Measurements from ENCODE around the gene MYO5A. TPM values are rescaled to one million over a fixed set of nuclear protein-coding genes. Genes with fewer than 3 reads are reported as not detected.

The MYO5A gene
- total and polyA plus RNA-seq, 10 of the 15 experiments (the other 5 are each of a cell fraction or from before 2014, with no cell fraction given): 4.2 to 42.9 (median 31.1) TPM

DNA sequence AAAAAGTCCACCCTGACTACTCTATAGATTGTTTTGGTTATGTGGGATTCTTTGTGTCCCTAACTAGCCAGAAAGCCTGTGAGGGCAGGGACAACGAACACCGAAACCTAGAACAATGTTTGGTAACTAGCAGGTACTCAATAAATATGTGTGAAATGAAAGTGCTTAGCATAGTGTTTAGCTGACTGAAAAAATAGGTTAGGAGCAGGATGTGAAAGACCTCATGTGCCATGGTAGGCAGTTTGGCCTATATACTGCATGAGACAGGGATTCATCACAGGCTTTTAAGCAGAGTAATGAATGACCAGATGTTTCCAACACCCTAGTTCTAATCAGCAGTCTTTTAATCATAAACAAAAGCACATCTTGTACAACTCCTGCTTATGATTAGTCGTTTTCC lies 64.2 kb downstream of the MYO5A start:
- Histone ChIP-seq H4K20me1 (ENCODE audit: control insufficient read depth, insufficient read depth) (no peaks in the 10 kb centered on the region), H3K27me3 (replicated peaks in 1 of 2; ENCODE audit: control insufficient read depth in 2 of 2, insufficient read depth in 2 of 2, low read length in 1 of 2) (no peaks in the 10 kb centered on the region), H3K4me2 (ENCODE audit: control insufficient read depth, insufficient read depth) (peak overlapping the region; percentile 83), H3K9ac (ENCODE audit: control insufficient read depth, insufficient read depth, low read length) (peak overlapping the region; percentile 62), H3K4me3 (peak overlapping the region; percentile 13; the same call in 1 of the 2 replicates), H3K79me2 (ENCODE audit: control insufficient read depth, insufficient read depth, low read length) (peaks cover 38% of the 10 kb centered on the region), H2AFZ (ENCODE audit: control insufficient read depth, low read depth, low read length) (peak overlapping the region; percentile 13), H3K36me3 (ENCODE audit: control insufficient read depth in 2 of 2, insufficient read depth in 2 of 2, low read length in 1 of 2) (no peaks in the 10 kb centered on the region), H3K9me3 (replicated peaks; ENCODE audit: control insufficient read depth, insufficient read depth, low read length) (peaks cover 4% of the 10 kb centered on the region; the same call in 2 of the 3 replicates), H3K4me1 (ENCODE audit: control insufficient read depth, insufficient read depth, low read length) (peaks cover 47% of the 10 kb centered on the region), H3K27ac (ENCODE audit: control insufficient read depth, insufficient read depth) (peak overlapping the region; percentile 99)
- intact Hi-C loops (cut with micrococcal nuclease; ENCODE audit: unreplicated experiment): loop anchor here (10.0 kb wide), 1 partner anchor 210 kb away; the partner anchor contains the start of gene ATOSA
- POLR2A ChIA-PET: interaction anchor here (0.6 to 1.4 kb wide), 2 partner anchors 102 to 202 kb away, joined by 3 to 4 read pairs; no protein-coding TSS in a partner anchor
- CTCF ChIA-PET: interaction anchor here (0.9 to 5.5 kb wide), 18 partner anchors 16 to 207 kb away, joined by 3 to 98 read pairs (median 6); no protein-coding TSS in a partner anchor
- DNase-seq (ENCODE audit: low read depth, low spot score) (peak; percentile 90), ATAC-seq (peak; percentile 74), FAIRE-seq (peak; percentile 74)
- BruUV-seq (replicated peaks): no TSS peak
- SMC1A ChIA-PET (ENCODE audit: uncharacterized antibody, unreplicated experiment): interaction anchor here (0.8 to 5.4 kb wide), 30 partner anchors 9 to 361 kb away, joined by 3 to 81 read pairs (median 5); partner anchors contain the start of gene ARPP19
- in situ Hi-C loops (cut with MboI): no loop called here
- WGBS (ENCODE audit: insufficient coverage, insufficient replicate concordance, low lambda C conversion rate, missing lambda C conversion rate): 0% methylated on average over 3 of the region's 3 CpGs
- RAD21 ChIA-PET (ENCODE audit: unreplicated experiment): interaction anchor here (0.8 to 5.3 kb wide), 25 partner anchors 14 to 269 kb away, joined by 3 to 59 read pairs (median 7); partner anchors contain the start of gene MYO5A
- peak in 1 of 2 experiments; percentile 62; a peak in 2 of 4 replicates for TF ChIP-seq EP300 (IDR thresholded peaks at IDR 0.05; ENCODE audit: borderline replicate concordance in 1 of 2, control insufficient read depth in 1 of 2, low read depth in 2 of 2, low read length in 2 of 2)
- TF ChIP-seq, protein P1, sequence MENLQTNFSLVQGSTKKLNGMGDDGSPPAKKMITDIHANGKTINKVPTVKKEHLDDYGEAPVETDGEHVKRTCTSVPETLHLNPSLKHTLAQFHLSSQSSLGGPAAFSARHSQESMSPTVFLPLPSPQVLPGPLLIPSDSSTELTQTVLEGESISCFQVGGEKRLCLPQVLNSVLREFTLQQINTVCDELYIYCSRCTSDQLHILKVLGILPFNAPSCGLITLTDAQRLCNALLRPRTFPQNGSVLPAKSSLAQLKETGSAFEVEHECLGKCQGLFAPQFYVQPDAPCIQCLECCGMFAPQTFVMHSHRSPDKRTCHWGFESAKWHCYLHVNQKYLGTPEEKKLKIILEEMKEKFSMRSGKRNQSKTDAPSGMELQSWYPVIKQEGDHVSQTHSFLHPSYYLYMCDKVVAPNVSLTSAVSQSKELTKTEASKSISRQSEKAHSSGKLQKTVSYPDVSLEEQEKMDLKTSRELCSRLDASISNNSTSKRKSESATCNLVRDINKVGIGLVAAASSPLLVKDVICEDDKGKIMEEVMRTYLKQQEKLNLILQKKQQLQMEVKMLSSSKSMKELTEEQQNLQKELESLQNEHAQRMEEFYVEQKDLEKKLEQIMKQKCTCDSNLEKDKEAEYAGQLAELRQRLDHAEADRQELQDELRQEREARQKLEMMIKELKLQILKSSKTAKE (IDR thresholded peaks at IDR 0.05; ENCODE audit: low read depth, poor library complexity, severe bottlenecking): peak; percentile 27
- TF ChIP-seq SMAD1 (IDR thresholded peaks at IDR 0.05; ENCODE audit: low read depth, partially characterized antibody): no peak
- TF ChIP-seq GABPA (IDR thresholded peaks at IDR 0.05; ENCODE audit: low read depth): no peak
- no peak for TF ChIP-seq MYC (IDR thresholded peaks at IDR 0.05; ENCODE audit: insufficient read depth, insufficient read length, insufficient replicate concordance, low read length, severe bottlenecking)
- TF ChIP-seq ZNF24 (IDR thresholded peaks at IDR 0.05): peak; percentile 75; the same call in 1 of the 2 replicates
- TF ChIP-seq JUNB (IDR thresholded peaks at IDR 0.05): 0 out of 2 replicates have a peak, but pooled peaks have one; percentile 2
- peak; percentile 56; the same call in 1 of the 2 replicates for TF ChIP-seq NBN (IDR thresholded peaks at IDR 0.05)
- TF ChIP-seq SPI1 (IDR thresholded peaks at IDR 0.05; ENCODE audit: borderline replicate concordance, insufficient read depth, low read depth, low read length): no peak
- peak; percentile 84 for TF ChIP-seq MTA2 (IDR thresholded peaks at IDR 0.05; ENCODE audit: low read depth)
- TF ChIP-seq SMAD5 (IDR thresholded peaks at IDR 0.05; ENCODE audit: low read depth): no peak
- TF ChIP-seq ZSCAN29 (IDR thresholded peaks at IDR 0.05): no peak
- TF ChIP-seq, protein P2, sequence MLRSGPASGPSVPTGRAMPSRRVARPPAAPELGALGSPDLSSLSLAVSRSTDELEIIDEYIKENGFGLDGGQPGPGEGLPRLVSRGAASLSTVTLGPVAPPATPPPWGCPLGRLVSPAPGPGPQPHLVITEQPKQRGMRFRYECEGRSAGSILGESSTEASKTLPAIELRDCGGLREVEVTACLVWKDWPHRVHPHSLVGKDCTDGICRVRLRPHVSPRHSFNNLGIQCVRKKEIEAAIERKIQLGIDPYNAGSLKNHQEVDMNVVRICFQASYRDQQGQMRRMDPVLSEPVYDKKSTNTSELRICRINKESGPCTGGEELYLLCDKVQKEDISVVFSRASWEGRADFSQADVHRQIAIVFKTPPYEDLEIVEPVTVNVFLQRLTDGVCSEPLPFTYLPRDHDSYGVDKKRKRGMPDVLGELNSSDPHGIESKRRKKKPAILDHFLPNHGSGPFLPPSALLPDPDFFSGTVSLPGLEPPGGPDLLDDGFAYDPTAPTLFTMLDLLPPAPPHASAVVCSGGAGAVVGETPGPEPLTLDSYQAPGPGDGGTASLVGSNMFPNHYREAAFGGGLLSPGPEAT (IDR thresholded peaks at IDR 0.05; ENCODE audit: low read depth): peak; percentile 67
- peak; percentile 82 to 86; a peak in 3 of 4 replicates for TF ChIP-seq IKZF2 (IDR thresholded peaks at IDR 0.05)
- TF ChIP-seq PML (IDR thresholded peaks at IDR 0.05; ENCODE audit: low read length): no peak
- TF ChIP-seq RAD51 (IDR thresholded peaks at IDR 0.05): 0 out of 2 replicates have a peak, but pooled peaks have one; percentile 22
- no peak for TF ChIP-seq POLR2A (IDR thresholded peaks at IDR 0.05; ENCODE audit: low read depth, low read length)
- TF ChIP-seq ZNF217 (IDR thresholded peaks at IDR 0.05): peak; percentile 40; the same call in 1 of the 2 replicates
- 0 out of 2 replicates have a peak, but pooled peaks have one; percentile 23 for TF ChIP-seq BCL11A (IDR thresholded peaks at IDR 0.05; ENCODE audit: low read depth, low read length)
- TF ChIP-seq ATF7 (IDR thresholded peaks at IDR 0.05; ENCODE audit: low read depth): peak; percentile 54
